ENCODE measurements around the gene ATP11B.
"Not testable (repeated sequence)": the region's sequence is repeated elsewhere in the genome, so short reads cannot be mapped to it uniquely, and the experiment has no call there.

Gene ATP11B

GRCh38 chr3:182795389-182795782 lies 2.1 kb downstream of the ATP11B start:
- peak; percentile 1 for DNase-seq

GRCh38 chr3:182796310-182796709 lies 3.0 kb downstream of the ATP11B start:
- DNase-seq, result no peak

GRCh38 chr3:182797876-182798275 lies 4.6 kb downstream of the ATP11B start:
- no peak for DNase-seq

- DNase-seq, result not testable (repeated sequence)
These were observed 5.8 kb downstream of the ATP11B start for GRCh38 chr3:182799143-182799542.

- no peak for DNase-seq
These were observed 7.2 kb downstream of the ATP11B start for GRCh38 chr3:182800508-182800907.

GRCh38 chr3:182802413-182803390 lies 9.4 kb downstream of the ATP11B start:
- no peak for DNase-seq

- no peak for DNase-seq
These were observed 10.3 kb downstream of the ATP11B start for GRCh38 chr3:182803596-182803995.

- no peak for DNase-seq
These were observed 13.8 kb downstream of the ATP11B start for GRCh38 chr3:182807061-182807460.

GRCh38 chr3:182808041-182808770 lies 14.9 kb downstream of the ATP11B start:
- DNase-seq, result no peak

GRCh38 chr3:182809531-182809930 lies 16.2 kb downstream of the ATP11B start:
- DNase-seq, result no peak

- DNase-seq, result no peak
These were observed 17.4 kb downstream of the ATP11B start for GRCh38 chr3:182810574-182811268.

- no peak for DNase-seq
These were observed 17.9 kb downstream of the ATP11B start for GRCh38 chr3:182811269-182811596.

- no peak for DNase-seq
These were observed 18.8 kb downstream of the ATP11B start for GRCh38 chr3:182812123-182812522.

GRCh38 chr3:182814419-182815062 lies 21.2 kb downstream of the ATP11B start:
- no peak for DNase-seq

GRCh38 chr3:182816181-182816580 lies 22.9 kb downstream of the ATP11B start:
- DNase-seq, result no peak

GRCh38 chr3:182818296-182818978 lies 25.1 kb downstream of the ATP11B start:
- DNase-seq, result no peak

- no peak for DNase-seq
These were observed 28.1 kb downstream of the ATP11B start for GRCh38 chr3:182821221-182821981.

GRCh38 chr3:182822260-182822659 lies 29.0 kb downstream of the ATP11B start:
- DNase-seq, result not testable (repeated sequence)

GRCh38 chr3:182824957-182825356 lies 31.7 kb downstream of the ATP11B start:
- no peak for DNase-seq

GRCh38 chr3:182829761-182830405 lies 36.6 kb downstream of the ATP11B start:
- DNase-seq, result no peak

GRCh38 chr3:182837855-182838454 lies 44.7 kb downstream of the ATP11B start:
- no peak for DNase-seq
